Esophagus squamous epithelium (tissue), 5 donors: ENCODE results near the gene TET3. TPM values are rescaled to one million over a fixed set of nuclear protein-coding genes. Genes with fewer than 3 reads are reported as not detected.

Source experiments
- DNase-seq: peaks from one replicate; lab custom pipeline; 2025; lab: John Stamatoyannopoulos, UW
- H3K27ac ChIP-seq, 4 donors: fragments of 200-600 bp; sonication (generic); one replicate each; pipeline ENCODE4 v1.5.1; 2016 to 2019; ENCODE audit warnings: mild to moderate bottlenecking in 1 of 4
- H3K27me3 ChIP-seq, 4 donors: fragments of 200-600 bp; sonication (generic); 1 replicate in 3 of 4; 2 replicates in 1 of 4; pipeline versions ENCODE4 v1.5.1 to v1.6.0; 2017 to 2021; ENCODE audit warnings: antibody characterized with exemption in 1 of 4
- H3K36me3 ChIP-seq, 3 donors: fragments of 200-600 bp; sonication (generic); one replicate each; pipeline ENCODE4 v1.5.1; 2016 to 2019
- H3K4me1 ChIP-seq, 3 donors: fragments of 200-600 bp; sonication (generic); one replicate each; pipeline ENCODE4 v1.5.1; 2017 to 2019
- H3K4me3 ChIP-seq, 4 donors: fragments of 200-600 bp; sonication (generic); 1 replicate in 3 of 4; 2 replicates in 1 of 4; pipeline ENCODE4 v1.5.1; 2016 to 2019; ENCODE audit warnings: mild to moderate bottlenecking in 2 of 4, moderate library complexity in 1 of 4
- H3K9me3 ChIP-seq, 3 donors: fragments of 200-600 bp; sonication (generic); one replicate each; pipeline ENCODE4 v1.5.1; 2016 to 2019
- CTCF ChIP-seq, 6 experiments: fragments of 450-650 bp in 4 of 6; fragments of 200-600 bp in 2 of 6; sonication (generic) in 2 of 6; IDR thresholded peaks; one replicate each; pipeline ENCODE4 v1.5.1; 2016 to 2019; ENCODE audit warnings: antibody characterized with exemption in 6 of 6, mild to moderate bottlenecking in 4 of 6, moderate library complexity in 4 of 6
- POLR2A ChIP-seq, 4 donors: fragments of 450-650 bp; IDR thresholded peaks; one replicate each; pipeline ENCODE4 v1.6.1; 2017; ENCODE audit warnings: antibody characterized with exemption in 4 of 4, mild to moderate bottlenecking in 4 of 4, moderate library complexity in 3 of 4
- WGBS, 2 donors: methylation state at CpG; one replicate each; pipeline ENCODE4 v1.1.5; 2018; 5-methylcytosine and 5-hydroxymethylcytosine counted together
- intact Hi-C: fragments of 100-400 bp; cut with DNase I; formaldehyde crosslinking; loops from one replicate; pipeline ENCODE4 v1.15.0; 2022
- total RNA-seq, 4 donors: library from RNA; depleted of rRNA; stranded (reverse); fragments of >200 nt; gene quantifications; one replicate each; pipeline ENCODE4 v1.1.0, GENCODE V29; 2016
- donor health status: DM: yes; HTN: yes; CAD: no.

Gene TET3
- total RNA-seq, 4 donors from 2014 or later: 6.6 to 20.2 (median 16.2) TPM

- Histone ChIP-seq H3K4me3 (no peak overlapping the region), H3K27me3 (no peaks in the 10 kb centered on the region), H3K27ac (no peak overlapping the region), H3K36me3 (peaks cover 0 to 20% (median 0%) of the 10 kb centered on the region in 3 donors), H3K4me1 (peaks cover 40 to 89% (median 40%) of the 10 kb centered on the region in 3 donors), H3K9me3 (no peaks in the 10 kb centered on the region)
- intact Hi-C loops: loop anchor here (10.0 kb wide), 1 partner anchor 165 kb away; the partner anchor contains the start of gene STAMBP
- DNase-seq: no peak
- WGBS, 2 donors: 93 to 96% methylated on average over 2 of the region's 2 CpGs
- no peak for TF ChIP-seq POLR2A (IDR thresholded peaks at IDR 0.05)
- no peak for TF ChIP-seq CTCF (IDR thresholded peaks at IDR 0.05)
Observed at GRCh38 chr2:73989972-73990371, 5.3 kb downstream of the TET3 start.

- 93 to 95% methylated on average over 1 of the region's 1 CpG for WGBS, 2 donors
- H3K36me3 ChIP-seq: peaks cover 0 to 20% (median 0%) of the 10 kb centered on the region in 3 donors
Observed at GRCh38 chr2:73990531-73990930, 5.8 kb downstream of the TET3 start.

GRCh38 chr2:73992036-73992435 lies 7.3 kb downstream of the TET3 start:
- Histone ChIP-seq H3K4me1 (peaks cover 27 to 83% (median 27%) of the 10 kb centered on the region in 3 donors), H3K36me3 (peaks cover 0 to 20% (median 0%) of the 10 kb centered on the region in 3 donors), H3K27ac (peak overlapping the region in 2 of 4 donors; percentile 42 to 60), H3K4me3 (no peak overlapping the region), H3K9me3 (no peaks in the 10 kb centered on the region), H3K27me3 (no peaks in the 10 kb centered on the region)
- WGBS, 2 donors: 45 to 47% methylated on average over 4 of the region's 4 CpGs
- intact Hi-C loops: loop anchor here (10.0 kb wide), 1 partner anchor 167 kb away; the partner anchor contains the start of gene STAMBP
- TF ChIP-seq CTCF (IDR thresholded peaks at IDR 0.05) (no peak), POLR2A (IDR thresholded peaks at IDR 0.05) (no peak)
- no peak for DNase-seq

More at GRCh38 chr2:73990531-73990930, 5.8 kb downstream of the TET3 start:
- H3K27ac ChIP-seq: no peak overlapping the region
- H3K27me3 ChIP-seq: no peaks in the 10 kb centered on the region
- H3K9me3 ChIP-seq: no peaks in the 10 kb centered on the region
- H3K4me3 ChIP-seq: no peak overlapping the region
- TF ChIP-seq CTCF (IDR thresholded peaks at IDR 0.05) (no peak), POLR2A (IDR thresholded peaks at IDR 0.05) (no peak)
- H3K4me1 ChIP-seq: peaks cover 40 to 91% (median 40%) of the 10 kb centered on the region in 3 donors
- intact Hi-C loops: loop anchor here (10.0 kb wide), 1 partner anchor 166 kb away; the partner anchor contains the start of gene STAMBP
- DNase-seq: no peak

GRCh38 chr2:73993376-73993775 lies 8.7 kb downstream of the TET3 start:
- Histone ChIP-seq H3K36me3 (peaks cover 0 to 20% (median 0%) of the 10 kb centered on the region in 3 donors), H3K4me1 (peaks cover 15 to 82% (median 18%) of the 10 kb centered on the region in 3 donors), H3K9me3 (no peaks in the 10 kb centered on the region), H3K27me3 (no peaks in the 10 kb centered on the region), H3K4me3 (no peak overlapping the region), H3K27ac (peak overlapping the region in 1 of 4 donors; percentile 29)
- DNase-seq: no peak
- 43 to 50% methylated on average over 3 of the region's 3 CpGs for WGBS, 2 donors
- TF ChIP-seq CTCF (IDR thresholded peaks at IDR 0.05): no peak
- TF ChIP-seq POLR2A (IDR thresholded peaks at IDR 0.05): no peak
- intact Hi-C loops: loop anchor here (10.0 kb wide), 1 partner anchor 169 kb away; the partner anchor contains the start of gene STAMBP

GRCh38 chr2:73993778-73994177 lies 9.1 kb downstream of the TET3 start:
- intact Hi-C loops: loop anchor here (10.0 kb wide), 1 partner anchor 169 kb away; the partner anchor contains the start of gene STAMBP
- peak overlapping the region in 1 of 4 donors; percentile 29 for H3K27ac ChIP-seq
- no peak overlapping the region for H3K4me3 ChIP-seq
- TF ChIP-seq POLR2A (IDR thresholded peaks at IDR 0.05): no peak
- TF ChIP-seq CTCF (IDR thresholded peaks at IDR 0.05): no peak
- H3K9me3 ChIP-seq: no peaks in the 10 kb centered on the region
- no peaks in the 10 kb centered on the region for H3K27me3 ChIP-seq
- peaks cover 0 to 20% (median 0%) of the 10 kb centered on the region in 3 donors for H3K36me3 ChIP-seq
- 54 to 68% methylated on average over 4 of the region's 4 CpGs for WGBS, 2 donors
- H3K4me1 ChIP-seq: peaks cover 14 to 78% (median 15%) of the 10 kb centered on the region in 3 donors
- DNase-seq: no peak
